ENCODE measurements around the gene PTPRJ. TPM values are rescaled to one million over a fixed set of nuclear protein-coding genes. Genes with fewer than 3 reads are reported as not detected.

PTPRJ gene
- total RNA-seq, 2 donors from 2014 or later: 3.4 to 8.0 TPM

DNA sequence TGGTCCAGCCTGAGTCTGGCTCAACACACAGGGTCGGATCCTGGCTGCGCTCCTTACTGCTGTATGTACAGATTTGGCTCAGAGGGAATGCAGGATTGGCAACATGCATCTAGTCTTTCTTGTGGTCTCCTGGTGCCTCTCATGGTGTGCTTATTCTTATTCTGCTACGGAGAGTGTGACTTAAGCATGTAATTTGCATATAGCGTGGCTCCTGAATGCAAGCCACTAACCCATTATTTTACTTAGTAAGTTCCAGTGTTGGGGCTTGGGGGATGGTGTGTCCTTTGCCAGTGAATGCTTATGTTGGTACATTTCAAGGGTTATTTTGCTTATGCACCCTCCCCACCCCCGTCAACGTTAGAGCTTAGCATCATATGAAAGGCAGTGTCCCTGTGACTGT is 51.2 kb downstream of the PTPRJ start:
- Histone ChIP-seq H3K36me3 (no peaks in the 10 kb centered on the region), H3K4me1 (peaks cover 0 to 39% of the 10 kb centered on the region in 2 donors), H3K27ac (no peak overlapping the region), H3K4me3 (no peak overlapping the region), H3K9me3 (no peaks in the 10 kb centered on the region), H3K27me3 (no peaks in the 10 kb centered on the region)
- DNase-seq (ENCODE audit: low spot score): no peak
- TF ChIP-seq CTCF (IDR thresholded peaks at IDR 0.05): no peak

- H3K4me3 ChIP-seq: no peak overlapping the region
- no peak for TF ChIP-seq CTCF (IDR thresholded peaks at IDR 0.05)
- peak overlapping the region in 1 of 2 donors; percentile 22 for H3K27ac ChIP-seq
- no peak for DNase-seq (ENCODE audit: low spot score)
- H3K36me3 ChIP-seq: no peaks in the 10 kb centered on the region
- H3K27me3 ChIP-seq: no peaks in the 10 kb centered on the region
- peaks cover 0 to 39% of the 10 kb centered on the region in 2 donors for H3K4me1 ChIP-seq
- no peaks in the 10 kb centered on the region for H3K9me3 ChIP-seq
These were observed 52.4 kb downstream of the PTPRJ start for GRCh38 chr11:48032721-48033120.

GRCh38 chr11:48033918-48034341 is 53.6 kb downstream of the PTPRJ start:
- no peaks in the 10 kb centered on the region for H3K36me3 ChIP-seq
- H3K27me3 ChIP-seq: no peaks in the 10 kb centered on the region
- no peak for DNase-seq (ENCODE audit: low spot score)
- H3K27ac ChIP-seq: no peak overlapping the region
- no peak overlapping the region for H3K4me3 ChIP-seq
- no peak for TF ChIP-seq CTCF (IDR thresholded peaks at IDR 0.05)
- peaks cover 0 to 34% of the 10 kb centered on the region in 2 donors for H3K4me1 ChIP-seq
- H3K9me3 ChIP-seq: no peaks in the 10 kb centered on the region

DNA sequence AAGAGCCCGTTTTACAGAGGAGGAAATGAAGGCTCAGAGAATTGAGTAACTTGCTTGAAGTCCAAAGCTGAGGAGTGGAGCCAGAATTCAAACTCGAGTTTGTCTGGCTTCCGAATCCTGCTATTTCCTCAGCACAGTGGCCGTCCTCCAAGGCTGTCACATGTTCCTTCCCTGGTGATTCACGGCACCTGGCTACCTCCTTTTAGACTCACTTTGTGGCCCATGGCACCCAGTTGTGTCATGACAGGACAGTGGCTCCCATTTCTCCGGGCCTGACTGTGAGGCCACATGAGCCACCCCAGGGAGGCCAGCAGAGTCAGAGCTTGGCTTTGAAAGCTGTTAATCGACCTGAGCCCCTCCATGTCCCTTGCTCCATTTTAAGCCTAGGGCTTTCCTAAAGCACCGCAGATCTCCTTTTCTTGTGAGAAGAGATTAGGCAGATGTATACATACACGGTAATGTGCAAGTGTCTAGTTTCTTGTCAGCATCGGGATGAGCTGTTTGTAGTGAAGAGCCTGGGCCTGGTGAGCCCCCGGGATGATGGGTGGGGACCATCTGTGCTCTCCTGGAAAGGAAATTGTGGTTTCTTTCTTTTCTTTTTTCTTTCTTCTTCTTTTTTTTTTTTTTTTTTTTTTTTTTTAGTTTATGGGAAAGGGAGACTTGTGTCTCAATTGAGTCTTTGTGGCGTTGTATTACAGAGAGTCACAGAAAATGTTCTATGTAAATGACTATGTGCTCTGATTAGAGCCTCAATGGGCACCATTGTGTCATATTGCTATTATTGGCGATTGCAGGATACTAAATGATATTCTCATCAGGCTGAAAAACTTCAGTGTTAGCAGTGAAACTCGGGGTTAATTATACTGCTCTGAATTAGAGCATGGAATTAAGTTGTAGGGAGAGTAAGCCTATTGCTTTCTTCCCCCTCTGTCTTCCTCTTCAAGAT is 54.8 kb downstream of the PTPRJ start:
- Histone ChIP-seq H3K36me3 (no peaks in the 10 kb centered on the region), H3K27ac (peak overlapping the region; percentile 0 to 41), H3K9me3 (no peaks in the 10 kb centered on the region), H3K4me1 (peaks cover 0 to 29% of the 10 kb centered on the region in 2 donors), H3K27me3 (no peaks in the 10 kb centered on the region), H3K4me3 (no peak overlapping the region)
- peak; percentile 89 for DNase-seq (ENCODE audit: low spot score)
- TF ChIP-seq CTCF (IDR thresholded peaks at IDR 0.05): no peak

DNA sequence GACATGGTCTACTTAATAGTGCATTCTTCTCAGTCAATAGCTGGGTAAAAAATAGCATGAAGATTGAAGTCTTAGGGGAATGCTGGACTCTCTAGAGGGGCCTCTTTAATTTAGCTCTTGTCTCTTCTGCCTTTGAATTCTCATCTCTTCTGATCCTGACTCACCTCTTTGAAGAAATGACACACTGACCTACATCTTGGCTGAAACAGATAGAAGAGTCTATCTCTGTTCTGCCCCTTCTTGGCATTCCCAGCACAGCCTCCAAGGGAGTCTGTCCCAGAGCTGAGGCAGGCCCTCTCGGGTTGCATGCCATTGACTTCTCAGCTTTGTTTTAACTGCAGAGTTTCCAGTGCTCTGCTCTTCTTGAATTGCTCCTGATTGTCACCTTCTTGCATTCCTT is 55.7 kb downstream of the PTPRJ start:
- TF ChIP-seq CTCF (IDR thresholded peaks at IDR 0.05): no peak
- H3K4me1 ChIP-seq: peaks cover 0 to 25% of the 10 kb centered on the region in 2 donors
- H3K36me3 ChIP-seq: no peaks in the 10 kb centered on the region
- H3K27ac ChIP-seq: peak overlapping the region in 1 of 2 donors; percentile 7
- H3K9me3 ChIP-seq: no peaks in the 10 kb centered on the region
- no peak overlapping the region for H3K4me3 ChIP-seq
- DNase-seq (ENCODE audit: low spot score): no peak
- no peaks in the 10 kb centered on the region for H3K27me3 ChIP-seq
